ENCODE data around the gene ISY1.
A peak's percentile ranks its signal among the peaks of the same experiment; 100 is the strongest.
"Not testable (repeated sequence)": the region's sequence is repeated elsewhere in the genome, so short reads cannot be mapped to it uniquely, and the experiment has no call there.

Gene ISY1

DNA sequence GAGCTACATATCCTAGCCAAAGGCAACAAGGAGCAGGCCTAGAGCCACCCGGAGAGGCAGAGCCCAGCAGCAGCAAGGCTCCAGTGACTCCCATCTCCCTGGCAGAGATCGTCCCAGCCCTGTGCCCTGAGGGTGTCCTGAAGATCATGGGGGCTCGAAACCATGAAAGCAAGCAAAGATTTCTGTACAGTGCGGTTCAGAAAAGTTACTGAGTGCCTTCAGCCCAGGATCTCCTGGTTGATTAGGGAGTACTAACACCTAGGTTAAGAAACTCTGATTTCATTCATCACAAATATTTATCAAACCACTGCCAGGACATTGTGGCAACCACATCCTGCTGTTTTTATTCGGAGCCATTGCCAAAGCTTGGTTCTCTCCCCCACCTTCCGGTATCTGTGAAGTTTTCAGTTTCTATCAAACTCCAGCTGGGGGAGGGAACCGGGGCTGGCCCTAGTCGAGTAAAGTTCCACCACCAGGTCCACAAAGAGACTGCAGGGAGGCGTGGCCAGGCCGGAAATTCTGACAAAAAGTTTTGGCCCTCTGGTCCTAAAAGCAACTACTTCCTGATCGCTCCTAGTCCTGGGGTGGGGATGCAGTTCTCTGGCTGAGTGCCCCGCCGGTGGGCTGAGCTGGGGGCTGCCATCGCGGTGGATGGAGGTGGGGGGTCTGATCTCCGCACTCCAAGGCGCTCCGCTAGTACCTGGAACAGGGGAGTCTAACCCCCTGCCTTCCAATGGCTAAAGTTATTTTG lies 40.4 kb downstream of the ISY1 start:
- peak; percentile 73 to 82 for DNase-seq (ENCODE audit: low read depth in 2 of 2)

DNA sequence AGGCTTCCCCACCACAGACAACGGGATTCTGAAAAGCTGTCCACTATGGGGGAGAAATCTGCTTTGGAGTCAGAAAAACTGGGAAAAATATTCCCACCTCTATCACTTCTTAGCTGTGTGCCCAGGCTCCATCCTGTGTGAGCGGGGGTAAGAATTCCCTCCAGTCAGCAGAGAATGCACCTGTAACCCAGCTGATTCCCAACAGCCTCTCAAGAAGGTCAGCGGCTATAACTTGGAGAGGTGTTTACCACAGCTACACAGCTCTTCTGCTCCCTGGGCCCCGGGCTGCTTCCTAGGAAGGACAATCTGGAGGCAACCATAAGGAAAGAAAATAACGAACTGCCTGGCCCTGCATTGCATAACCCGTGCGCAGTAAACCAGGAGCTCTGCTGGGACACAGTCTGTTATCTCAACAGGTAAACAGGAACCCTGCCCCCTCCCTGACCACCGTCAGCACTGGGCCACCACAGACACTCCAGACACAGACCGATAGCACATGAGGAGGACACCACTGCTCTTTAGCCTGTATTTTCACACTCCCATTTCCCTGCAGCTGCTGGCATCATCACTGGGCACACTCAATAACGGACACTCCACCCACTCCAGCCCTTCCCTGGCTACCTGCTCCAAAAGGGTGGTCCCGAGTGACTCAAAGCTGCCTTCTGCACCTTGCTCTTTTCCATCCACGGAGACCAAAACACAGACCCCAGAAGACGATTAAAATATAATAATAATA lies 41.3 kb downstream of the ISY1 start:
- no peak for DNase-seq (ENCODE audit: low read depth in 2 of 2)

DNA sequence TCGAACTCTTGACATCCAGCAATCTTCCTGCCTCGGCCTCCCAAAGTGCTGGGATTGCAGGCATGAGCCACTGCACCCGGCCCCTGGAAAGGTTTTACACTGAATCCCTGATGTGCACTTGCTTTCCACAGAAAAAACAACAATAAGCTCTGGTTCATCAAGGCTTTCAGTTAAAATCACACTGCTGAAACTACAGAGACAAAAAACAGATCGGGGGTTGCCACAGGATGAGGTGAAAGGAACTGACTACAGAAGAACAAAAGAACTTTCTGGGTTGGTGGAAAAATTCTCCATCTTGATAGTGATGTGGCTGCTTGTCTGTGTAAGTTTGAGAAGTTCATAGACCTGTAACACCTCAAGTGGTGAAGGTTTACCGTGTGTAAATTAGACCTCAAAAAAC lies 42.1 kb downstream of the ISY1 start:
- no peak for DNase-seq (ENCODE audit: low read depth in 2 of 2)

DNA sequence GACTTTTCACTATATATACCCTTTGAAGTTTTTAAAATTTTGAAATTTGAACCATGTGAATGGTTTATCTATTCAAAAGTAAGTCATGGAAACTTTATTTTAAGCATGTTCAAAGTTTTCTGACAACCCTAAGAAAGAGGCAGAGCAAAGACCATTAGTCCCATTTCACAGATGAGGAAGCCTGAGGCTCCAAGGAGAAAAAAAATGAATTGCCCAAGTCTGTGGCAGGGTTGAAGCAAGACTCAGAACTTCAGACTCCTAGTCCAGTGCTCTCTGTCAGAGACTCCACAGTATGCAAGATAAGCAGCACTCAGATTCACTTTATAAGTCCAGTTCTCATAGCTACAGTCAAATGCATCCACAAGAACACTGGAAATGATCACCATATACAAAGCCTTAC lies 43.7 kb downstream of the ISY1 start:
- no peak for DNase-seq (ENCODE audit: low read depth in 2 of 2)

DNA sequence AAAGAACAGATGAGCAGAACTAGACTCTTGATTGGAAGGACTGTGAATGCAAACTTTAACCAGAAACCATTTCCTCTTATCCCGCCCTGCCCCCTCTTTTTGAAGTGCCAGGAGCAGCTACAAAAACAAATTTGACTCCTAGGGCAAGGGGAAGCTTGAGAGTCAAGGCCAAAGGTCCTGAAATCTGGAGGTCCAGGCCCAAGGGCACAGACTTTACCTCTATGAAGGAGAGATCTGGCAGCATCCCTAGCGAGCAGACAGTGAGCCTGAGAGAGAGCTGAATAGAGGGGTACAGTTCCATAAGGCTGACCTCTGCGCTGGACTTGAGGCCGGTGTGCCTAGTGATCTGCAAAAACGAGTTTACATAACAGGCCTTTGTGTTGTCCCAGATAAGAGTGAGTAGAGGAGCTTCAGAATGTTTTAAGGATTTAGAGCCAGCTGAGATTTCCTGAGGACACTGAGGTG lies 44.3 kb downstream of the ISY1 start:
- no peak for DNase-seq (ENCODE audit: low read depth in 2 of 2)

DNA sequence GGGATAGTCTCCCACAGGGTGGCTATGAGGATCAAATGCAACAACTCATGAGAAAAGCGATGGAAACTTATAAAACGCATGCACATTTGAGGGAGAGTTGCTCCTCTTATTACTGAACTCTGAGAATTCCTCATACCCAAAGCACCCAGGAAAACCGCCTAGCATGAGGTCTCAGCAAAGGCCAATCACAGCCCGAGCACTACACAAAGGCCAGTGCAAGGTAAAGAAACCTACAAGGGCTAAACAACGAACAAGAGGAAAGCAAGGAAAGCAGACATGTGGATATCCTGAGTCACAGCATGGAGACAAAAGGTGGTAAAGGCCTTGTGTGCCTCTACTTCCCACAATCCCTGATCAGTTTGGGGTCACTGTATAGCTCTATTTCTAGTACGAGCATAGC lies 46.4 kb downstream of the ISY1 start:
- no peak for DNase-seq (ENCODE audit: low read depth in 2 of 2)

DNA sequence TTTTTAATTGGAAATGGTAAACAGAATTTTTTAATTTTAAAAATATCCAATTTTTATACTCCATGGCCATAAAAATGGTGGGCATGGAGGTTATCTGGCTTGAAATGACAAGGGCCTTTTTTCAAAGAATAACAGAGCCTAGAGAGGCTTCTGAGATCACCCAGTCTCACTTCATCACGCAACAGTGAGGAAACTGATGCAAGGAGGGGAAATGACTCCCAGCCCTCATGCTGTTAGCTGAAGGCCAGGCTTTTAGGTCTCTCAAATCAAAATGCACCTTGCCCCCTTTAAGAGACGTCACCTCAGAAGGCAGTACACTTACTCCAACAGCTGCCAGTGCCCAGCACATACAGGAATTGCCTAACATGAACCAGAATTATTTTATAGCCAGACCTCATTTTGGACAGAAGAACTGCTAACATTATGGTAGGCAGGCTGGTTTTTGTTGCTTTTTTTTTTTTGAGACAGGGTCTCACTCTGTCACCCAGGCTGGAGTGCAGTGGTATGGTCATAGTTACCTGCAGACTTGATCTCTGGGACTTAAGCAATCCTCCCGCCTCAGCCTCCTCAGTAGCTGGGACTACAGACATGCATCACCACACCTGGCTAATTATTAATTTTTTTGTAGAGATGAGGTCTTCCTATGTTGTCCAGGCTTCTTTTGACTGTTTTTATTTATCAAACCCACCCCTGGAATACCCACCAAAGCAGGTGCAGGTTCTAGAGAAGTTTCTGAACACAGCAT lies 48.4 kb downstream of the ISY1 start:
- no peak for DNase-seq (ENCODE audit: low read depth in 2 of 2)

DNA sequence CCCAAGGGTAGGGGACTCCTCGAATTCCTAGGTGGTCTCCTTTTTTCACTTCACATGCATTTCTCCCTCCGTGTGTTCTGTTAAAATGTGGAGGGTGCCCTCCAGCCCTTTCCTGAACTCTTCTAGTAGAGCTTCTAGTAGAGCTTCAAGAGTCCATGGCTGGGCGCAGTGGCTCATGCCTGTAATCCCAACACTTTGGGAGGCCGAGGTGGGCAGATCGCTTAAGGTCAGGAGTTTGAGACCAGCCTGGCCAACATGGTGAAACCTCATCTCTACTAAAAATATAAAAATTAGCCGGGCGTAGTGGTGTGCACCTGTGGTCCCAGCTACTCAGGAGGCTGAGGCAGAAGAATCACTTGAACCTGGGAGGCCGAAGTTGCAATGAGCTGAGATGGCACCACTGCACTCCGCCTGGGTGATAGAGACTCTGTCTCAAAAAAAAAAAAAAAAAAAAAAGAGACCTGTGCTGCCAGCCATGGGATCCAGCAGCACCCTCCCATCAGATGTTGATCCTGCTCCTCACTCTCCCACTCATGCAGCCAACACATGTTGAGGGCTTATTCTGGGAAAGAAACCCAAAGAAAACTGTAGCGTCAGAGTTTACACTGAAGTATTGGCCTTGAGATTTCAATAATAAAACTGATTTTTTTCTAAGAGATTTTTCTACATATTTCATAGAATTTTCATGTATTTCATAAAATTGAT lies 49.6 kb downstream of the ISY1 start:
- DNase-seq (ENCODE audit: low read depth in 2 of 2) = not testable (repeated sequence)

DNA sequence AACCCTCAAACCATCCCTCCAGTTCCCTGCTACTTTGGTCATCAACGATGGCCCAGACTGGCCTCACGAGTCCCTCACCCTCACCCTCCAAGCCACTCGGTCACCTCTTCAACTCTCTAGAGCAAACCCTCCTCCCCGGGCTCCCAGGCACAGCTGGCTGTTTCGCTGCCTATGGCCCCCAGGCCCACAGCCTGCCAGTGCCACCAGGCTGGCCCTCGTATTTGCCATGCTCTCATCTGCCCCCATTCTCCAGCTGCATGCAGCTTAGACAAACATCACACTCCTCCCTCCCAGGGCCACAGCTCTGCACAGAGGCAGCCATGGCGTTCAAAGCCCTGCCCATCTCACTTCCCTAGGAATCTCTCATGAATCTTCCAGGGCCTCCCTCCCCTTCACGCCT lies 53.1 kb downstream of the ISY1 start:
- no peak for DNase-seq (ENCODE audit: low read depth in 2 of 2)

DNA sequence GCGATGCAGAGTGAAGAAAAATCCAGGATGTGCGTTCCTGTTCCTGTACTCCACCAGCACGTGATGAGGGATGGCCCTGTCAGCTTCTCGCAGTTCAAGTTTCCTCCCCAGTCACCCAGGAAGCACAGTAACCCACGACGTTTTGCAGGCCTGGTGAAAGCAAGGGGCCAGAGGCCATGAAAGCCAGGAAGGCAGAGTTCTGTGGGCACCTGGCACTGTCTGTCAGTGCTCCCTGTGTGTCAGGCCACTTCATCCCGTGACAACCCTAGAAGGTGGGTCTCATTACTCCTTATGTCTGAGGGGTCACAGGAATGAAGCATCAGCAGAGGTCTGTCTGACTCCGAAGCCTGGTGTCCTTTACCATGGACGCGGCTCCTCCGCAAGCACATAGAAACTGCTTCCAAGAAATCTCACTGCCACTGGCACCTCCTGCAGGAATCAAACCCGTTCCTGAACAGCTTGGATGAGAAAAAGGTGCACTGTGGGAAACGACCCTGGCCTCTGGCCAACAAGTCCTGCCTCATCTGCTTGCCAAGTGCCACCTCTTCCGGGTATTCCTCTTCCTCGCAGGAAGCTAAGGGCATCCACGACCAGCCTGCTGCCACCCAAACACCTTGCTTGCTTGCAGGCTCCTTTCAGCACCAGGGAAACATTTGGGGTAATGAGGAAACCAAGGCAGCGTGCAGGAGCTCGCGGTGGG lies 53.8 kb downstream of the ISY1 start:
- no peak for DNase-seq (ENCODE audit: low read depth in 2 of 2)

DNA sequence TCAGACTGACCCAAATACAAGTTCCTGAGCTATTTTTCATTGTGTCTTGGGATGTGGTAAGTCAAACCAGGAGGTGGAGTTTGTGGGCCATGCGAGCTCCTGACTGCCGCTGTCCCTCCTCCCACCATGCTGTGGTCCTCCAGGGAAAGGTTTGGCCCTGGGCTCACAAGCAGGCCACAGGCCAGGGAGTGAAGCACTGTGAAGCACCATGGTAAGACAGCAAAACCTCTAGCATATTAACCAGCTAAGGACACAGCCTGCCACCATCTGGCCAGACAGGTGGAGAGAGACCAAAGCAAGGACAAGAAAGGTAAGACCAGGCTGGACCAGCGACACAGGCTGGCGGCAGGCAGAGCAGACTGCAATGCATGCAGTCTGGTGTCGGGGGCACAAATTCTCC lies 54.5 kb downstream of the ISY1 start:
- no peak for DNase-seq (ENCODE audit: low read depth in 2 of 2)

DNA sequence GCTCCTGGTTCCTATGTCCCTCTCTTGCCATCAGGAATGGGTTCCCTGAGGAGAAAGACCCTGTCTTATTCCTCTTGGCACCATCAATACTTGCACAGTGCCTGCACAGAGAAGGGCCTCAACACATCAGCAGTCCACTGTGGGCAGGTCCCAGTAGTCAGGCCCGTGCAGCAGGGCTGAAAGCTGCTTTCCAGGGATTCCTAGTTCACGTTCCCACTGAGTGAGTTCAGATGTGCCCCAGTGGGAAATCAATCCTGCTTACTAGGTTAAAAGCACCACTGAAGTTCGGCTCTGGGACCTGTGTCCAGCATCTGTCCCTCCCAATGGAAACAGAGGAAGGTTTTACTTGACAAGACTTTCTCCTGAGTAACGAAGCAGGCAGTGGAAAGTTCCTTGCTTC lies 55.0 kb downstream of the ISY1 start:
- DNase-seq (ENCODE audit: low read depth in 2 of 2) = no peak

DNA sequence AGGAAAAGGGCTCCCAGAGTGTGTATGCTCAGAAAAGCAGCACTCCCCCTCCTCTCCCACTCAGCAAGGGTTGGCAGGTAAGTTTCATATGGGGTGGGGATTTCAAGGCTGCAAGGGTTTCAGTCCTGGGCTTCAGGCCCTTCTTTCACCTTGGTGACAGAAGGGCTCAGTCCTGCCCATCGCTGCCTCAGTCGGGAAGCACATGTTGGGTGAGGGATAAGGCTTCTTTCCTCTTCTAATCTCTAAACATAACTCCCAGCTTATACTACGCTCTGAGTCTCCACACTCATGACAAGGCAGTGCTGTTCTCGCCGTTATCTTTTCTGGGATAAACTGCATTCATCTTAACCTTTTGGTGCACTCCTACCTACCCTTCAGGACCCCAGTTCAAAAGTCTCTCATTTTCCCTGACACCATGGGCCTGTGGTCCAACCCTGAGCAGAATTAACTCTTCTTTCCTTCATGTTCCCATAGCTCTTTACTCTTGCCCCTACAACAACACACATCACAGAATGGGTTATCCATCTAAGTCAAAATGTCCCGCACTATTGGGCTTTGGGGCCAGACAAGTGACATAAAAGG lies 56.3 kb downstream of the ISY1 start:
- DNase-seq (ENCODE audit: low read depth in 2 of 2) = no peak

DNA sequence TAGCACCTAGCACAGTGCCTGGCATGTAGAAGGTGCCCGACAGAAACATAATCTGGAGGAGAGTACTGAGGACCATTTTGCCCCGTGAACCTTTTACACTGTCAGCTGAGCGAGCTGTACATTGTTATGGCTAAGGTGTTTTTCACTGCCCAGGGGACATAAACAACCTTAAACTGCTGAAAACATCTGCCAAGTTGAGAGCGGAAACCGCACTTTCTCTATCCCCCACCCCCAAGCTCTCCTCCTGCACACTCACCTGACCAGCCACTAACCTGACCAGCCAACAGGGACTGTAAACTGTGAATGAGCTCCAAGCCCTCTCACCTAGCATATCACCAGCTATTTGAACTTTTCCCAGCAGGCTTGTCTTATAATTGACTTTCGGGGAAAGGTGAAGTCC lies 56.8 kb downstream of the ISY1 start:
- no peak for DNase-seq (ENCODE audit: low read depth in 2 of 2)

DNA sequence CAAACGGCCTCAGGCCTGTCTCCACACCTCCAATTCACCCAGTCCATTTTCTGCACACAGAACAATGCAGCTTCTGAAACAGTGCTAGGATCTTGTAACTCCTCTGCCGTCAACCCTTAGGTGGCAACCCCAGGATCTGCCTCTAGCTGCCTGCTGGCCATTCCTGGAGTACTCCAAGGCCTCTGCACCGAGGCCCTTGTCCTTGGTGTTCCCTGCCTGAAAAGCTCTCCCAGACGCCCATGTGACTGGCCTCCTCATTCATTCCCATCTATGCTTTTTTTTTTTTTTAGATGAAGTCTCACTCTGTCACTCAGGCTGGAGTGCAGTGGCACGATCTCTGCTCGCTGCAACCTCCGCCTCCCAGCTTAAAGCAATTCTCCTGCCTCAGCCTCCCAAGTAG lies 57.6 kb downstream of the ISY1 start:
- DNase-seq (ENCODE audit: low read depth in 2 of 2) = no peak

DNA sequence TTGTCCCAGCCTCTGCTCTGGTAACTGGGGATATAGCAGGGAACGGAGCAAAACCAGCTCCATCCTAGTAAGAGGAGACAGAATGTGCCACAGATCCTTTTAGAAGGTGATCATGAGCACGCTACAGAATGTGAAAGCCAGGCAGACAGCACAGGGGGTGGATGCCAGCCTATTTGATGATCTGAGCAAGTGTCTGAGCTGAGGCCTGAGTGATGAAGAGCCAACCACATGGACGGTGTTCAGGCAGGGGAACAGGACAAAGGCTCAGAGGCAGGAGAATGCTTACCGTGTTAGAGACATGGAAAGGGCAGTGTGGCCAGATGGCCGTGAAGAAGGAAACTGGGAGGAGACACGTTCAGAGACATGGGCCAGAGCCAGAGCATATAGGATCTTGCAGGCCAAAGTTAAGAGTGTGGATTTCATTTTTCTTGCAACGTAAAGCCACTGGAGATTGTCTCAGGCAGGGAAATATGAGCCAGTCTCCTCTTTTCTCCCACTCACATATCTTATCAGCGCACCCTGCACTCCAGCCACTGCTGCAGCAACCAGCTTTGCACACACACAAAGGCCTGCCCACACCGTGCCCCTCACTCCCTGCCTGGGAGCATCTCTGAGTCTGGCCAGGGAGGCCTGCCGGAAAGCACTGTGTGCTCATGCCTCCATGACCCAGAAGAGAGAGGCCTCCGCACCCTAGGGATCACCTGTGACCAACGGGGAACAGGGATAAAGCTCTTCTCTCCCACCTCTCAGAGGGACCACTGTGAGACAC lies 59.3 kb downstream of the ISY1 start:
- no peak for DNase-seq (ENCODE audit: low read depth in 2 of 2)

DNA sequence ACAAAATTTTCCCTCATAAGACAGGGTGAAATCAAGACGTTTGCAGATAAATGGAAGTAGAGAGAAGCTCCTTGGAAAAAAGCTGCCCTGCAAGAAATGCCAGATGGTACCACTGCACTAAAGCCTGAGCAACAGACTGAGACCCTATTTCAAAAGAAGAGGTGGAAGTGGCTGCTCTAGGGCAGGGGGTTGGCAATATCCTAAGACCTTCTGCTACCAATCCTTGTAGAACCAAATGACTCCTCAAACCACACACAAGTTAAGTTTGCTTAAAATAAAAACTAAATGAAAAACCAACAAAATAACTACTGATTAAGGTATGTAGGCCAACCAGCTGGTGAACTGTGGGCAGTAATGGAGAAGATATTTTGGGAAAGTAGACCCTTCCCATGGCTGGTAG lies 60.6 kb downstream of the ISY1 start:
- DNase-seq (ENCODE audit: low read depth in 2 of 2) = no peak

DNA sequence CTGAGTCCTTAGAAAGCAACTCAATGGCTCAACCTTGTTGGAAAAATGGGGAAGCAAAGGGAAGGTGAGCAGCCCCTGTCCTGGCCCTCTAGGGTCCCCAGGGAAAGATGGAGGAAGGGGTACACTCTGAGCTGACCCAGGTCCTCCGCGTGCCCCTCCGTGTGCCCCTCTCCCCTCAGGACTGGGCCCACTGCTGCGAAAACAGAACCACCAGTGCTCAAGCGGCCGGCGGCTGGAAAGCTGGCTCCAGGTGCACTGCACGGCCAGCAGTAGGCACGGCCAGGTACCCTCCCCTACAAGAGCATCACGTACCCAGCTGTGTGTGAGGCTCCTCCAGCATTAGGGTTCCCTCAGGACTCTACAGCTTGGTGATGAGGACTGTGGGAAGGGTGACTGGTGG lies 65.6 kb downstream of the ISY1 start:
- no peak for DNase-seq (ENCODE audit: low read depth in 2 of 2)

DNA sequence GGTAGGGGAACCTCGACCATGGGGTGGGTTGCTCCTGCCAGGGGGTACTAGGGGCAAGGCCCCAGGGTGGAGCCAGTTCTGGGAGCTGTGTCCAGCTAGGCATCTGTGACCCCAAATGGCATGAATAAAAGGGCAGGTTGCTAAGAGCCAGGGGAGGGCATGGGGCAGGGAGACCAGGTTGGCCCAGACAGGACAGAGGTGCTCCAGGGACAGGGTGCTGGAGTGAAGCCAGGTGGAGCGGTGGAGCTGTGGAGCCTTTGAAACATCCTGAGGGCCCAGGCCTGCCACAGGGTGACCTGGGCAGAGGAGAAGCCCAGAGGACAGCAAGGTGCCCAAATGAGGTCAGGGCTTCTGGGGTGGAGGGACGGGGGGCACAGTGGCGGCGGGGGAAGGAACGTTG lies 72.6 kb downstream of the ISY1 start:
- DNase-seq (ENCODE audit: low read depth in 2 of 2) = not testable (repeated sequence)

DNA sequence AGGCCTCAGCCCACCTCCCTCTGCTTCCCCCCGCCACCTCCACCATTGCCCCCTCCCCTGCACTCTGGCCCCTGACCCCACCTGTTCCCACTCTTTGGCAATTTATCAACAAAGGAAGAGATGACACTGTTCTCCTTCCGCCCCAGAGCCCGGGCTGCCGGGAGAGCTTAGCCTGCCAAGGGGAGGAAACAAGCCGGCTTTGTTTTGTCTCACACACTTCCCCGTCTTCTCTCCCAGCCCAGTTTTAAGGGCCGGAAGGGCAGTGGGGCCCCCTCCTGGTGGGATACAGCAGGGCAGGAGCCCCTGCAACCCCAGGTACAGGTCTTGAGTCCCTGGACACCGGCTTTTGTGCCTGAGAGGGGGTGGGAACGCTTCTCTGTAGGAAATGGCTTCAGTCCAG lies 73.0 kb downstream of the ISY1 start:
- not testable (repeated sequence) for DNase-seq (ENCODE audit: low read depth in 2 of 2)
